Panc1 (cell line): ENCODE measurements around the gene ZDHHC18. TPM values are rescaled to one million over a fixed set of nuclear protein-coding genes. Genes with fewer than 3 reads are reported as not detected.

ENCODE experiments used
- ATAC-seq: fragments of 200-7000 bp; cut with Tn5 transposase; 2 replicates; pipeline ENCODE4 v1.9.1; 2020; ENCODE audit warnings: mild to moderate bottlenecking, moderate library complexity
- BruUV-seq: library from RNA; stranded (reverse); fragments of 400-500 nt; replicated peaks from 2 replicates; lab custom pipeline; 2021; lab: Mats Ljungman, UMichigan
- CTCF ChIA-PET: fragments of 300-600 bp; sonication (Branson Sonifier 250); formaldehyde crosslinking; loops from one replicate; lab custom pipeline; 2022; ENCODE audit warnings: antibody characterized with exemption; lab: Charles Lee
- POLR2A ChIA-PET: fragments of 300-600 bp; sonication (Branson Sonifier 250); formaldehyde crosslinking; loops from one replicate; lab custom pipeline; 2022; ENCODE audit warnings: antibody characterized with exemption; lab: Charles Lee
- DNase-seq: peaks from one replicate; pipeline ENCODE4 v3.0.0-alpha.2; 2010; ENCODE audit warnings: low read depth, low spot score
- H3K27ac ChIP-seq: 2 replicates; pipeline ENCODE4 v1.5.1; 2011; ENCODE audit warnings: mild to moderate bottlenecking, low read length, inconsistent platforms
- H3K27me3 ChIP-seq: fragments of 200-500 bp; sonication (Bioruptor generic); 2 replicates; pipeline ENCODE4 v1.6.0; 2014; ENCODE audit warnings: low read length, inconsistent platforms; ENCODE audit not compliant: control insufficient read depth, insufficient read depth
- H3K36me3 ChIP-seq: fragments of 200-500 bp; sonication (Bioruptor generic); 2 replicates; pipeline ENCODE4 v1.5.1; 2014; ENCODE audit warnings: inconsistent platforms, mild to moderate bottlenecking, low read length, moderate library complexity; ENCODE audit not compliant: control insufficient read depth, insufficient read depth
- H3K4me1 ChIP-seq: 2 replicates; pipeline ENCODE4 v1.5.1; 2011; ENCODE audit warnings: inconsistent platforms, mild to moderate bottlenecking, low read length, moderate library complexity; ENCODE audit not compliant: control insufficient read depth, insufficient read depth
- H3K4me3 ChIP-seq, 2 experiments: 2 replicates each; pipeline ENCODE4 v1.5.1; 2011 to 2012; ENCODE audit warnings: low read depth in 2 of 2, low read length in 2 of 2, mild to moderate bottlenecking in 2 of 2, inconsistent platforms in 1 of 2, moderate library complexity in 1 of 2
- H3K9me3 ChIP-seq: fragments of 200-500 bp; sonication (Bioruptor generic); 2 replicates; pipeline ENCODE4 v1.5.1; 2014; ENCODE audit warnings: low read depth, mild to moderate bottlenecking, inconsistent platforms, low read length, moderate library complexity; ENCODE audit not compliant: control insufficient read depth, insufficient read depth
- CTCF ChIP-seq: fragments of 450-650 bp; IDR thresholded peaks from 2 replicates; pipeline ENCODE4 v1.5.1; 2017; ENCODE audit warnings: mild to moderate bottlenecking
- POLR2AphosphoS5 ChIP-seq: IDR thresholded peaks from 2 replicates; pipeline ENCODE4 v1.6.1; 2012; ENCODE audit warnings: mild to moderate bottlenecking, low read depth, low read length, moderate library complexity
- REST ChIP-seq, 2 experiments: IDR thresholded peaks; 2 replicates each; pipeline ENCODE4 v1.6.1; 2011 to 2012; ENCODE audit warnings: low read depth in 2 of 2, control low read depth in 1 of 2, low read length in 1 of 2, mild to moderate bottlenecking in 1 of 2, moderate library complexity in 1 of 2; ENCODE audit not compliant: insufficient read depth in 1 of 2
- SIN3A ChIP-seq: IDR thresholded peaks from 2 replicates; pipeline ENCODE4 v1.6.1; 2012; ENCODE audit warnings: low read depth, mild to moderate bottlenecking, low read length, moderate library complexity, borderline replicate concordance; ENCODE audit not compliant: insufficient read depth
- TCF7L2 ChIP-seq: IDR thresholded peaks from 2 replicates; pipeline ENCODE4 v1.6.1; 2011; ENCODE audit warnings: mild to moderate bottlenecking, low read depth, low read length, inconsistent platforms
- in situ Hi-C: cut with HindIII; loops from 2 replicates; pipeline ENCODE4 v1.10.0; 2016; ENCODE audit warnings: low sequenced_read_pairs, low pct_unique_long_range_greater_than_20kb
- intact Hi-C: fragments of 100-400 bp; cut with micrococcal nuclease; formaldehyde crosslinking; loops from one replicate; pipeline ENCODE4 v1.10.0; 2022; ENCODE audit not compliant: unreplicated experiment
- total RNA-seq: library from RNA; stranded (reverse); gene quantifications from one replicate; pipeline ENCODE4 v1.2.1, GENCODE V29; 2021; ENCODE audit not compliant: unreplicated experiment

Gene ZDHHC18
- total RNA-seq, 1 experiment from 2014 or later, result 45.4 TPM

- POLR2A ChIA-PET, result interaction anchor here (0.5 to 0.9 kb wide), 4 partner anchors 15 to 142 kb away, joined by 3 to 7 read pairs (median 4); no protein-coding TSS in a partner anchor
- Histone ChIP-seq H3K27ac (peak within 1 kb of the TSS; percentile 99), H3K4me3 (peak within 1 kb of the TSS; percentile 97 to 100), H3K27me3 (no peaks in the 10 kb centered on the region), H3K4me1 (peaks cover 17% of the 10 kb centered on the region), H3K9me3 (no peaks in the 10 kb centered on the region), H3K36me3 (peaks cover 7% of the 10 kb centered on the region; the same call in 1 of the 2 replicates)
- TF ChIP-seq TCF7L2 (no peak), CTCF (no peak), POLR2AphosphoS5 (peak; percentile 96), SIN3A (peak; percentile 98), REST (IDR thresholded peaks at IDR 0.05; ENCODE audit: insufficient read depth in 1 of 2, low read depth in 2 of 2, low read length in 1 of 2) (0 out of 4 replicates have a peak, but pooled peaks of 1 of the 2 experiments have one; percentile 34)
- ATAC-seq (peak; percentile 94), DNase-seq (peak; percentile 82)
- in situ Hi-C loops, result no loop called here
- intact Hi-C loops, result no loop called here
- CTCF ChIA-PET, result interaction anchor here (1.0 kb wide), 1 partner anchor 35 kb away, joined by 3 read pairs; no protein-coding TSS in a partner anchor
- TSS peak; percentile 85 for BruUV-seq
Measured at GRCh38 chr1:26900001-26900814, 73.7 kb downstream of the ZDHHC18 start, which contains the start of gene GPATCH3. TSS of gene GPATCH3 (minus strand) at chr1:26900467. CDS start at chr1:26900442, 25 bp downstream.

GRCh38 chr1:26900815-26901511 is 74.5 kb downstream of the ZDHHC18 start:
- no peaks in the 10 kb centered on the region for H3K27me3 ChIP-seq
- DNase-seq, result no peak
- TF ChIP-seq REST (IDR thresholded peaks at IDR 0.05; ENCODE audit: insufficient read depth in 1 of 2, low read depth in 2 of 2, low read length in 1 of 2) (no peak), SIN3A (no peak), POLR2AphosphoS5 (no peak), CTCF (no peak), TCF7L2 (no peak)
- H3K36me3 ChIP-seq, result peaks cover 7% of the 10 kb centered on the region; the same call in 1 of the 2 replicates
- peaks cover 16% of the 10 kb centered on the region for H3K4me1 ChIP-seq
- peak overlapping the region; percentile 99 for H3K27ac ChIP-seq
- TSS peak; percentile 98 for BruUV-seq
- in situ Hi-C loops, result no loop called here
- intact Hi-C loops, result no loop called here
- CTCF ChIA-PET, result no interaction called here
- no peaks in the 10 kb centered on the region for H3K9me3 ChIP-seq
- POLR2A ChIA-PET, result interaction anchor here (0.5 to 0.9 kb wide), 4 partner anchors 14 to 142 kb away, joined by 3 to 7 read pairs (median 4); no protein-coding TSS in a partner anchor
- no peak for ATAC-seq
- H3K4me3 ChIP-seq, result peak overlapping the region; percentile 97 to 100
